WTC11 (cell line): ENCODE results near the gene DLG1.

ENCODE experiments used
- EMX1 ChIP-seq: fragments of 250-450 bp; sonication (Bioruptor Pico); IDR thresholded peaks from 2 replicates; pipeline ENCODE4 v1.8.0; 2021; ENCODE audit warnings: mild to moderate bottlenecking
- JUN ChIP-seq: sonication (generic); formaldehyde crosslinking; IDR thresholded peaks from 2 replicates; pipeline ENCODE4 v1.8.0; 2023; ENCODE audit warnings: mild to moderate bottlenecking, missing genetic modification reagents
- OVOL2 ChIP-seq: fragments of 250-450 bp; sonication (Bioruptor Pico); IDR thresholded peaks from 2 replicates; pipeline ENCODE4 v1.9.0; 2021; ENCODE audit warnings: mild to moderate bottlenecking, borderline replicate concordance
- TF ChIP-seq, protein P1 (sequence below): fragments of 250-450 bp; sonication (Bioruptor Pico); IDR thresholded peaks from 2 replicates; pipeline ENCODE4 v2.1.2; 2022; ENCODE audit warnings: mild to moderate bottlenecking, moderate library complexity
- TF ChIP-seq, protein P2 (sequence below): fragments of 200-600 bp; IDR thresholded peaks from 2 replicates; pipeline ENCODE4 v1.8.0; 2022; ENCODE audit warnings: antibody characterized with exemption
- TF ChIP-seq, protein P3 (sequence below): sonication (generic); formaldehyde crosslinking; IDR thresholded peaks from 2 replicates; pipeline ENCODE4 v1.8.0; 2023; ENCODE audit warnings: missing genetic modification reagents
- TF ChIP-seq, protein P4 (sequence below): sonication (generic); formaldehyde crosslinking; IDR thresholded peaks from 2 replicates; pipeline ENCODE4 v1.8.0; 2022; ENCODE audit warnings: mild to moderate bottlenecking, missing genetic modification reagents
- TF ChIP-seq, protein P5 (sequence below): sonication (generic); formaldehyde crosslinking; IDR thresholded peaks from 2 replicates; pipeline ENCODE4 v1.8.0; 2023; ENCODE audit warnings: missing genetic modification reagents, mild to moderate bottlenecking, borderline replicate concordance
- TF ChIP-seq, protein P6 (sequence below): sonication (generic); formaldehyde crosslinking; IDR thresholded peaks from 2 replicates; pipeline ENCODE4 v1.8.0; 2022; ENCODE audit warnings: mild to moderate bottlenecking, missing genetic modification reagents

DNA sequence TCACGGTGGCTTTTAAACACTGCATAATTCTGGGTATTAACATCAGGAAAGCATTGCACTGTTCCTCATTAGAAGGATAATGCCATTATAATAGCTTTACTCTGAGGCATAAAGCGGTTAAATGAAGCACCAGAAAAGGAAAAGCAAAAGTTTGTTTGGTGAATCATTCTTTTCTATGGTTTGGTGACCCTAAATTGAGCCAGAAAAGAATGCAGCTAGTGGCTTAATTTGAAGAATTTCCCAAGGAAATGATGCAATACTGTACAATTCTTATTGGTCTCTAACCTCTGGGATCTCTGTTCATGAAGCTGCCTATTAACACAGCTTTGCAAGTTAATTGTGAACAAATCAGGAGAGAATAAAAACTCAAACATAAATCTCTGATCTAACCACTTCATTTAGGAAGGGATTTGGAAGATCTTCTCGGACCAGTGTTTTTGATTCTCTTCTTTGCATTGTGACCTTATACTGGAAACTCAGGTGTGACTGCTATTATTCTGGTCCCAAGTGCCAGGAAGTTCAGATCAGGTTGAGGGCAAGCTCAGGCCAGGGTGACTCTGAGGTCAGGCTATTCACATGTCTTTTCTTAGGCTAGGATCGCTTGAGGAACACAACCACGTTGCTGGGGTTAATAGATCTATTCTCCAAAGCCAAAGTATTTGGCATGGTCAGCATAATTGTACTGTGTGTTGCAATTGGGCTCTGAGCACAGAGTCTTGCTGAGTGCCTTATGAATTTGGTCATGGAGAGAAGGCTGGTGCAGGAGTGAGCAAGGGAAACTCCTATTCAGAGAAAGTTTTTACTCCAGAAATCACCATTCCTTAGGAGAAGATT lies 11.3 kb upstream of the DLG1 start:
- no peak for TF ChIP-seq JUN (CRISPR knock-in tag)
- TF ChIP-seq, protein P1, sequence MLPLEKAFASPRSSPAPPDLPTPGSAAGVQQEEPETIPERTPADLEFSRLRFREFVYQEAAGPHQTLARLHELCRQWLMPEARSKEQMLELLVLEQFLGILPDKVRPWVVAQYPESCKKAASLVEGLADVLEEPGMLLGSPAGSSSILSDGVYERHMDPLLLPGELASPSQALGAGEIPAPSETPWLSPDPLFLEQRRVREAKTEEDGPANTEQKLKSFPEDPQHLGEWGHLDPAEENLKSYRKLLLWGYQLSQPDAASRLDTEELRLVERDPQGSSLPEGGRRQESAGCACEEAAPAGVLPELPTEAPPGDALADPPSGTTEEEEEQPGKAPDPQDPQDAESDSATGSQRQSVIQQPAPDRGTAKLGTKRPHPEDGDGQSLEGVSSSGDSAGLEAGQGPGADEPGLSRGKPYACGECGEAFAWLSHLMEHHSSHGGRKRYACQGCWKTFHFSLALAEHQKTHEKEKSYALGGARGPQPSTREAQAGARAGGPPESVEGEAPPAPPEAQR (CRISPR knock-in tag), result no peak
- TF ChIP-seq, protein P2, sequence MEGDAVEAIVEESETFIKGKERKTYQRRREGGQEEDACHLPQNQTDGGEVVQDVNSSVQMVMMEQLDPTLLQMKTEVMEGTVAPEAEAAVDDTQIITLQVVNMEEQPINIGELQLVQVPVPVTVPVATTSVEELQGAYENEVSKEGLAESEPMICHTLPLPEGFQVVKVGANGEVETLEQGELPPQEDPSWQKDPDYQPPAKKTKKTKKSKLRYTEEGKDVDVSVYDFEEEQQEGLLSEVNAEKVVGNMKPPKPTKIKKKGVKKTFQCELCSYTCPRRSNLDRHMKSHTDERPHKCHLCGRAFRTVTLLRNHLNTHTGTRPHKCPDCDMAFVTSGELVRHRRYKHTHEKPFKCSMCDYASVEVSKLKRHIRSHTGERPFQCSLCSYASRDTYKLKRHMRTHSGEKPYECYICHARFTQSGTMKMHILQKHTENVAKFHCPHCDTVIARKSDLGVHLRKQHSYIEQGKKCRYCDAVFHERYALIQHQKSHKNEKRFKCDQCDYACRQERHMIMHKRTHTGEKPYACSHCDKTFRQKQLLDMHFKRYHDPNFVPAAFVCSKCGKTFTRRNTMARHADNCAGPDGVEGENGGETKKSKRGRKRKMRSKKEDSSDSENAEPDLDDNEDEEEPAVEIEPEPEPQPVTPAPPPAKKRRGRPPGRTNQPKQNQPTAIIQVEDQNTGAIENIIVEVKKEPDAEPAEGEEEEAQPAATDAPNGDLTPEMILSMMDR, result no peak
- TF ChIP-seq, protein P3, sequence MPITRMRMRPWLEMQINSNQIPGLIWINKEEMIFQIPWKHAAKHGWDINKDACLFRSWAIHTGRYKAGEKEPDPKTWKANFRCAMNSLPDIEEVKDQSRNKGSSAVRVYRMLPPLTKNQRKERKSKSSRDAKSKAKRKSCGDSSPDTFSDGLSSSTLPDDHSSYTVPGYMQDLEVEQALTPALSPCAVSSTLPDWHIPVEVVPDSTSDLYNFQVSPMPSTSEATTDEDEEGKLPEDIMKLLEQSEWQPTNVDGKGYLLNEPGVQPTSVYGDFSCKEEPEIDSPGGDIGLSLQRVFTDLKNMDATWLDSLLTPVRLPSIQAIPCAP (CRISPR knock-in tag), result no peak
- TF ChIP-seq, protein P4, sequence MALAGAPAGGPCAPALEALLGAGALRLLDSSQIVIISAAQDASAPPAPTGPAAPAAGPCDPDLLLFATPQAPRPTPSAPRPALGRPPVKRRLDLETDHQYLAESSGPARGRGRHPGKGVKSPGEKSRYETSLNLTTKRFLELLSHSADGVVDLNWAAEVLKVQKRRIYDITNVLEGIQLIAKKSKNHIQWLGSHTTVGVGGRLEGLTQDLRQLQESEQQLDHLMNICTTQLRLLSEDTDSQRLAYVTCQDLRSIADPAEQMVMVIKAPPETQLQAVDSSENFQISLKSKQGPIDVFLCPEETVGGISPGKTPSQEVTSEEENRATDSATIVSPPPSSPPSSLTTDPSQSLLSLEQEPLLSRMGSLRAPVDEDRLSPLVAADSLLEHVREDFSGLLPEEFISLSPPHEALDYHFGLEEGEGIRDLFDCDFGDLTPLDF (CRISPR knock-in tag), result no peak
- TF ChIP-seq, protein P5, sequence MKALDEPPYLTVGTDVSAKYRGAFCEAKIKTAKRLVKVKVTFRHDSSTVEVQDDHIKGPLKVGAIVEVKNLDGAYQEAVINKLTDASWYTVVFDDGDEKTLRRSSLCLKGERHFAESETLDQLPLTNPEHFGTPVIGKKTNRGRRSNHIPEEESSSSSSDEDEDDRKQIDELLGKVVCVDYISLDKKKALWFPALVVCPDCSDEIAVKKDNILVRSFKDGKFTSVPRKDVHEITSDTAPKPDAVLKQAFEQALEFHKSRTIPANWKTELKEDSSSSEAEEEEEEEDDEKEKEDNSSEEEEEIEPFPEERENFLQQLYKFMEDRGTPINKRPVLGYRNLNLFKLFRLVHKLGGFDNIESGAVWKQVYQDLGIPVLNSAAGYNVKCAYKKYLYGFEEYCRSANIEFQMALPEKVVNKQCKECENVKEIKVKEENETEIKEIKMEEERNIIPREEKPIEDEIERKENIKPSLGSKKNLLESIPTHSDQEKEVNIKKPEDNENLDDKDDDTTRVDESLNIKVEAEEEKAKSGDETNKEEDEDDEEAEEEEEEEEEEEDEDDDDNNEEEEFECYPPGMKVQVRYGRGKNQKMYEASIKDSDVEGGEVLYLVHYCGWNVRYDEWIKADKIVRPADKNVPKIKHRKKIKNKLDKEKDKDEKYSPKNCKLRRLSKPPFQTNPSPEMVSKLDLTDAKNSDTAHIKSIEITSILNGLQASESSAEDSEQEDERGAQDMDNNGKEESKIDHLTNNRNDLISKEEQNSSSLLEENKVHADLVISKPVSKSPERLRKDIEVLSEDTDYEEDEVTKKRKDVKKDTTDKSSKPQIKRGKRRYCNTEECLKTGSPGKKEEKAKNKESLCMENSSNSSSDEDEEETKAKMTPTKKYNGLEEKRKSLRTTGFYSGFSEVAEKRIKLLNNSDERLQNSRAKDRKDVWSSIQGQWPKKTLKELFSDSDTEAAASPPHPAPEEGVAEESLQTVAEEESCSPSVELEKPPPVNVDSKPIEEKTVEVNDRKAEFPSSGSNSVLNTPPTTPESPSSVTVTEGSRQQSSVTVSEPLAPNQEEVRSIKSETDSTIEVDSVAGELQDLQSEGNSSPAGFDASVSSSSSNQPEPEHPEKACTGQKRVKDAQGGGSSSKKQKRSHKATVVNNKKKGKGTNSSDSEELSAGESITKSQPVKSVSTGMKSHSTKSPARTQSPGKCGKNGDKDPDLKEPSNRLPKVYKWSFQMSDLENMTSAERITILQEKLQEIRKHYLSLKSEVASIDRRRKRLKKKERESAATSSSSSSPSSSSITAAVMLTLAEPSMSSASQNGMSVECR (CRISPR knock-in tag), result no peak
- TF ChIP-seq, protein P6, sequence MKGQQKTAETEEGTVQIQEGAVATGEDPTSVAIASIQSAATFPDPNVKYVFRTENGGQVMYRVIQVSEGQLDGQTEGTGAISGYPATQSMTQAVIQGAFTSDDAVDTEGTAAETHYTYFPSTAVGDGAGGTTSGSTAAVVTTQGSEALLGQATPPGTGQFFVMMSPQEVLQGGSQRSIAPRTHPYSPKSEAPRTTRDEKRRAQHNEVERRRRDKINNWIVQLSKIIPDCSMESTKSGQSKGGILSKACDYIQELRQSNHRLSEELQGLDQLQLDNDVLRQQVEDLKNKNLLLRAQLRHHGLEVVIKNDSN (CRISPR knock-in tag), result no peak
- TF ChIP-seq OVOL2 (CRISPR knock-in tag), result no peak
- TF ChIP-seq EMX1, result no peak
